GM18520 (cell line): ENCODE data around the gene CACNA1B.

Experiments used
- ATAC-seq: cut with Tn5 transposase; IDR thresholded peaks from one replicate; pipeline ENCODE4 v1.9.1; 2021; ENCODE audit not compliant: unreplicated experiment

CACNA1B gene

GRCh38 chr9:137959641-137960411 is 82.2 kb downstream of the CACNA1B start:
- ATAC-seq = no peak

GRCh38 chr9:137960496-137960895 is 82.9 kb downstream of the CACNA1B start:
- ATAC-seq = no peak

GRCh38 chr9:137963525-137963924 is 85.9 kb downstream of the CACNA1B start:
- ATAC-seq = no peak

GRCh38 chr9:137965177-137965795 is 87.7 kb downstream of the CACNA1B start:
- no peak for ATAC-seq

GRCh38 chr9:137967280-137967953 is 89.8 kb downstream of the CACNA1B start:
- no peak for ATAC-seq

GRCh38 chr9:137968235-137968634 is 90.7 kb downstream of the CACNA1B start:
- ATAC-seq = no peak

- ATAC-seq = no peak
Observed at GRCh38 chr9:137969008-137969407, 91.4 kb downstream of the CACNA1B start.

GRCh38 chr9:137969685-137970084 is 92.1 kb downstream of the CACNA1B start:
- no peak for ATAC-seq

- ATAC-seq = no peak
Observed at GRCh38 chr9:137970098-137970497, 92.5 kb downstream of the CACNA1B start.

- ATAC-seq = no peak
Observed at GRCh38 chr9:137970686-137971476, 93.3 kb downstream of the CACNA1B start.

- ATAC-seq = no peak
Observed at GRCh38 chr9:137971477-137972138, 94.0 kb downstream of the CACNA1B start.

- no peak for ATAC-seq
Observed at GRCh38 chr9:137972355-137972987, 94.9 kb downstream of the CACNA1B start.

GRCh38 chr9:137972988-137973470 is 95.4 kb downstream of the CACNA1B start:
- no peak for ATAC-seq

GRCh38 chr9:137973829-137974416 is 96.3 kb downstream of the CACNA1B start:
- no peak for ATAC-seq

- ATAC-seq = no peak
Observed at GRCh38 chr9:137974746-137975526, 97.4 kb downstream of the CACNA1B start.

GRCh38 chr9:137975527-137975913 is 97.9 kb downstream of the CACNA1B start:
- no peak for ATAC-seq

- ATAC-seq = no peak
Observed at GRCh38 chr9:137975936-137976565, 98.5 kb downstream of the CACNA1B start.

- no peak for ATAC-seq
Observed at GRCh38 chr9:137977571-137978261, 100.1 kb downstream of the CACNA1B start.
